Medulla oblongata (tissue), 1 donor: ENCODE measurements around the gene ADAMTS16.
A peak's percentile ranks its signal among the peaks of the same experiment; 100 is the strongest.

Experiments
- DNase-seq: peaks from one replicate; pipeline ENCODE4 v3.0.0-alpha.2; 2015; ENCODE audit errors: extremely low spot score

Gene ADAMTS16

GRCh38 chr5:5234912-5235311, 94.8 kb downstream of the ADAMTS16 start:
- DNase-seq: no peak

GRCh38 chr5:5235685-5236084, 95.6 kb downstream of the ADAMTS16 start:
- no peak for DNase-seq

GRCh38 chr5:5239191-5239590, 99.1 kb downstream of the ADAMTS16 start:
- DNase-seq: no peak

- DNase-seq: no peak
Measured at GRCh38 chr5:5240234-5240633, 100.1 kb downstream of the ADAMTS16 start.

- no peak for DNase-seq
Measured at GRCh38 chr5:5242056-5242455, 101.9 kb downstream of the ADAMTS16 start.

- no peak for DNase-seq
Measured at GRCh38 chr5:5246736-5247135, 106.6 kb downstream of the ADAMTS16 start.

GRCh38 chr5:5250758-5251157, 110.6 kb downstream of the ADAMTS16 start:
- DNase-seq: no peak

GRCh38 chr5:5252106-5252505, 112.0 kb downstream of the ADAMTS16 start:
- no peak for DNase-seq

- DNase-seq: no peak
Measured at GRCh38 chr5:5257353-5257752, 117.2 kb downstream of the ADAMTS16 start.

GRCh38 chr5:5258564-5258963, 118.4 kb downstream of the ADAMTS16 start:
- DNase-seq: no peak

- no peak for DNase-seq
Measured at GRCh38 chr5:5264727-5265126, 124.6 kb downstream of the ADAMTS16 start.

GRCh38 chr5:5266297-5266696, 126.2 kb downstream of the ADAMTS16 start:
- no peak for DNase-seq

- no peak for DNase-seq
Measured at GRCh38 chr5:5270161-5270560, 130.0 kb downstream of the ADAMTS16 start.

- DNase-seq: peak; percentile 54
Measured at GRCh38 chr5:5270958-5271785, 131.0 kb downstream of the ADAMTS16 start.

- DNase-seq: peak; percentile 15
Measured at GRCh38 chr5:5271786-5272321, 131.7 kb downstream of the ADAMTS16 start.

- DNase-seq: no peak
Measured at GRCh38 chr5:5273398-5273797, 133.3 kb downstream of the ADAMTS16 start.

- no peak for DNase-seq
Measured at GRCh38 chr5:5273976-5274375, 133.8 kb downstream of the ADAMTS16 start.

- DNase-seq: no peak
Measured at GRCh38 chr5:5275211-5275610, 135.1 kb downstream of the ADAMTS16 start.

GRCh38 chr5:5276430-5276829, 136.3 kb downstream of the ADAMTS16 start:
- no peak for DNase-seq

GRCh38 chr5:5276951-5277517, 136.9 kb downstream of the ADAMTS16 start:
- DNase-seq: no peak

GRCh38 chr5:5278201-5278814, 138.2 kb downstream of the ADAMTS16 start:
- DNase-seq: no peak

GRCh38 chr5:5278815-5279381, 138.8 kb downstream of the ADAMTS16 start:
- DNase-seq: no peak
